KMS-11 (cell line): ENCODE measurements around the gene SYCE3.

Source experiments
- H2AFZ ChIP-seq: fragments of 200-600 bp; sonication (generic); 2 replicates; pipeline ENCODE4 v1.6.1; 2016; ENCODE audit warnings: antibody characterized with exemption, mixed run types, low read depth
- H3K27ac ChIP-seq: fragments of 200-600 bp; sonication (generic); 2 replicates; pipeline ENCODE4 v1.6.1; 2016; ENCODE audit warnings: mild to moderate bottlenecking, mixed run types
- H3K27me3 ChIP-seq: fragments of 200-600 bp; sonication (generic); 2 replicates; pipeline ENCODE4 v1.6.1; 2017; ENCODE audit warnings: mild to moderate bottlenecking, low read depth, mixed run types, moderate library complexity; ENCODE audit not compliant: insufficient read depth
- H3K36me3 ChIP-seq: fragments of 200-600 bp; sonication (generic); 2 replicates; pipeline ENCODE4 v1.6.1; 2017; ENCODE audit warnings: mild to moderate bottlenecking, mixed run types; ENCODE audit not compliant: insufficient read depth
- H3K4me1 ChIP-seq: fragments of 200-600 bp; sonication (generic); 2 replicates; pipeline ENCODE4 v1.6.1; 2016; ENCODE audit warnings: mild to moderate bottlenecking, low read depth, mixed run types; ENCODE audit not compliant: poor library complexity, severe bottlenecking
- H3K4me2 ChIP-seq: fragments of 200-600 bp; sonication (generic); 2 replicates; pipeline ENCODE4 v1.7.0; 2016; ENCODE audit warnings: mild to moderate bottlenecking, mixed run types
- H3K4me3 ChIP-seq: fragments of 200-600 bp; sonication (generic); IDR thresholded peaks from 2 replicates; pipeline ENCODE4 v1.6.1; 2017; ENCODE audit warnings: low read depth, low read length, mixed read lengths; ENCODE audit not compliant: insufficient read depth
- H3K79me2 ChIP-seq: fragments of 200-600 bp; sonication (generic); 2 replicates; pipeline ENCODE4 v1.6.1; 2016; ENCODE audit warnings: low read depth, mixed run types; ENCODE audit not compliant: insufficient read depth
- H3K9ac ChIP-seq: fragments of 200-600 bp; sonication (generic); 2 replicates; pipeline ENCODE4 v1.6.1; 2016; ENCODE audit warnings: mild to moderate bottlenecking, mixed run types
- H4K20me1 ChIP-seq: fragments of 200-600 bp; sonication (generic); 2 replicates; pipeline ENCODE4 v1.6.1; 2016; ENCODE audit warnings: mild to moderate bottlenecking, mixed run types; ENCODE audit not compliant: insufficient read depth
- TF ChIP-seq, protein P1 (sequence below): fragments of 200-600 bp; sonication (generic); conservative IDR thresholded peaks from 2 replicates; pipeline ENCODE4 v1.6.1; 2017; ENCODE audit warnings: low read depth, mild to moderate bottlenecking, antibody characterized with exemption, low read length, moderate library complexity, mixed read lengths

SYCE3 gene

GRCh38 chr22:50604256-50605001 lies 41.7 kb upstream of the SYCE3 start:
- H2AFZ ChIP-seq, result no peak overlapping the region
- peaks cover 48% of the 10 kb centered on the region for H3K27me3 ChIP-seq
- H3K4me1 ChIP-seq, result no peaks in the 10 kb centered on the region
- no peaks in the 10 kb centered on the region for H3K79me2 ChIP-seq
- H3K27ac ChIP-seq, result no peak overlapping the region
- H3K9ac ChIP-seq, result no peak overlapping the region
- H4K20me1 ChIP-seq, result no peaks in the 10 kb centered on the region
- no peak overlapping the region for H3K4me3 ChIP-seq
- H3K36me3 ChIP-seq, result no peaks in the 10 kb centered on the region
- TF ChIP-seq, protein P1, sequence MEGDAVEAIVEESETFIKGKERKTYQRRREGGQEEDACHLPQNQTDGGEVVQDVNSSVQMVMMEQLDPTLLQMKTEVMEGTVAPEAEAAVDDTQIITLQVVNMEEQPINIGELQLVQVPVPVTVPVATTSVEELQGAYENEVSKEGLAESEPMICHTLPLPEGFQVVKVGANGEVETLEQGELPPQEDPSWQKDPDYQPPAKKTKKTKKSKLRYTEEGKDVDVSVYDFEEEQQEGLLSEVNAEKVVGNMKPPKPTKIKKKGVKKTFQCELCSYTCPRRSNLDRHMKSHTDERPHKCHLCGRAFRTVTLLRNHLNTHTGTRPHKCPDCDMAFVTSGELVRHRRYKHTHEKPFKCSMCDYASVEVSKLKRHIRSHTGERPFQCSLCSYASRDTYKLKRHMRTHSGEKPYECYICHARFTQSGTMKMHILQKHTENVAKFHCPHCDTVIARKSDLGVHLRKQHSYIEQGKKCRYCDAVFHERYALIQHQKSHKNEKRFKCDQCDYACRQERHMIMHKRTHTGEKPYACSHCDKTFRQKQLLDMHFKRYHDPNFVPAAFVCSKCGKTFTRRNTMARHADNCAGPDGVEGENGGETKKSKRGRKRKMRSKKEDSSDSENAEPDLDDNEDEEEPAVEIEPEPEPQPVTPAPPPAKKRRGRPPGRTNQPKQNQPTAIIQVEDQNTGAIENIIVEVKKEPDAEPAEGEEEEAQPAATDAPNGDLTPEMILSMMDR, result no peak
- no peak overlapping the region for H3K4me2 ChIP-seq

DNA sequence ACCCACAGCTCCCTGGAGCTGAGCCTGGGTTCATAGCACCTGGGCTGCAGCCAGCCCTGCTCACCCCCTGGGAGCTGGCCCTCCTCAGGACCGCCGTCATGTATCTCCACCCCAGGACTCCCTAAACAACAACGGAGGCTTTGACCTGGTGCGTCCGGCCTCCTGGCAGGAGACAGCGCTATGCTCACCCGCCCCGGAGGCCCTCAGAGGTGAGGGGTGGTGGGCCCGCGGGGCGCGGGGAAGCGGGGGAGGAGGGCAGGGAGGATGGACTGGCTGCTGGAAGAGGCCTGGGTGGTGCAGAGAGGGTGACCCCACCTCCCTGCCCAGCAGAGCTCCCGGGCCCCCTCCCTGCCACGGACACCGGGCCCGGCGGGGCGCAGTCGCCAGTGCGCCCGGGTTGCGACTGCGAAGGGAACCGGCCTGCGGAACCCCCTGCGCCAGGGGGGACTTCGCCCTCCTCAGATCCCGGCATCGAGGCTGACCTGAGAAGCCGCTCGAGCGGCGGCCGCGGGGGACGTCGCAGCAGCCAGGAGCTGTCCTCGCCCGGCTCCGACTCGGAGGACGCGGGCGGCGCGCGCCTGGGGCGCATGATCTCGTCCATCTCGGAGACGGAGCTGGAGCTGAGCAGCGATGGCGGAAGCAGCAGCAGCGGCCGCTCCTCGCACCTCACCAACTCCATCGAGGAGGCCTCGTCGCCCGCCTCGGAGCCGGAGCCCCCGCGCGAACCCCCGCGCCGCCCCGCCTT lies 41.0 kb upstream of the SYCE3 start:
- H3K79me2 ChIP-seq, result no peaks in the 10 kb centered on the region
- no peak overlapping the region for H3K4me2 ChIP-seq
- H3K4me3 ChIP-seq, result no peak overlapping the region
- no peaks in the 10 kb centered on the region for H3K4me1 ChIP-seq
- peaks cover 42% of the 10 kb centered on the region for H3K27me3 ChIP-seq
- no peak overlapping the region for H2AFZ ChIP-seq
- H3K9ac ChIP-seq, result no peak overlapping the region
- no peaks in the 10 kb centered on the region for H3K36me3 ChIP-seq
- H3K27ac ChIP-seq, result no peak overlapping the region
- no peaks in the 10 kb centered on the region for H4K20me1 ChIP-seq
- TF ChIP-seq, protein P1, result no peak

DNA sequence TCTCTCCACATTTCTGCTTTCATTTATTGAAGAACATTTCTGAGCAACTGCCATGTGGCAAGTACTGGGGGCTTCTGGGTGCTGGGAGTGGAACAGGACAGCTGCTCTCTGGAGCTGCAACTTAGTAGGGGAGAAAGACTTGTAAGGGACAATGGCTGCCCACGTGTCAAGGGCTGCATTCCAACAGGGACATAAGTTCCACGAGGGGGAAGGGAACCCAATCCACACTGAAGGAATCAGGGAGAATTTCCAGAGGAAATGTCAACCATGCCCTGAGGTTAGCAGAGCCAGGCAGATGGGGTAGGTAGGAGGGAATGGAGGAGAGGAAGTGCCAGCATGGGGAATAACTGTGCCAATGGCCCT lies 39.6 kb upstream of the SYCE3 start:
- peaks cover 34% of the 10 kb centered on the region for H3K27me3 ChIP-seq
- H2AFZ ChIP-seq, result no peak overlapping the region
- no peak overlapping the region for H3K9ac ChIP-seq
- TF ChIP-seq, protein P1, result no peak
- no peak overlapping the region for H3K4me2 ChIP-seq
- H3K4me1 ChIP-seq, result no peaks in the 10 kb centered on the region
- no peak overlapping the region for H3K27ac ChIP-seq
- no peaks in the 10 kb centered on the region for H4K20me1 ChIP-seq
- H3K79me2 ChIP-seq, result no peaks in the 10 kb centered on the region
- no peak overlapping the region for H3K4me3 ChIP-seq
- no peaks in the 10 kb centered on the region for H3K36me3 ChIP-seq

DNA sequence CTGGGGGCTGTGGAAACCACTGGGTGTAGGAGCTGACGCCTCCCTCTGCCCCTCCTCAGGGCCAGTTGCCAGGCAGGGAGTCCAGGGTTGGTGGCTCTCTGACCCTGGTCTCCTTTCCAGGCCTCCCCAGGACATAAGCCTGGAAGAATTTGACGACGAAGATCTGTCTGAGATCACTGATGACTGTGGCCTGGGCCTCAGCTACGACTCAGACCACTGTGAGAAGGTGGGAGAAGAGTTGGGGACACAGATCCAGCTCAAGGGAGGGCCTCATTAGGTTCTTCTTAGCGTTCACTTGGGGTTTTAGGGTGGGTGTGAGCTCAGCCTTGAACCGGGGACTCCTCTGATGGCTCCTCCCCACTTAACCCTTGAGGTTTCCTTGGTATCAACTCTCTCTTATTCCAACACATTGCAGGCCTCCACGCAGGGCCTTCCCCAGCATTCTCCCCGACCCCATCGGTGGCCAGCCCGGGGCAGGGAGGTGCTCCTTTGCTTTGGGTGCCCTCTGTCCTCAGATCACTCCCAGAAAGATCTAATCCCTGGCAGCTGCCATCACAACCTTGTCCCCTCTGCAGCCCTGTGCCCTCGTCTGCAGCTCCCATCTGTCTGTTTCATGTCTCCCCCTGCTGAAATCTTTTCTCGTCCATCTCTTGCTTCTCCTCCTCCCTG lies 39.1 kb upstream of the SYCE3 start:
- TF ChIP-seq, protein P1, result no peak
- Histone ChIP-seq H3K4me1 (no peaks in the 10 kb centered on the region), H3K36me3 (no peaks in the 10 kb centered on the region), H2AFZ (no peak overlapping the region), H3K79me2 (no peaks in the 10 kb centered on the region), H3K27me3 (peaks cover 29% of the 10 kb centered on the region), H3K27ac (no peak overlapping the region), H4K20me1 (no peaks in the 10 kb centered on the region), H3K9ac (no peak overlapping the region), H3K4me2 (no peak overlapping the region), H3K4me3 (no peak overlapping the region)
